ENCODE measurements around the gene PDE3A.

PDE3A gene

GRCh38 chr12:20458011-20458410 lies 89.7 kb downstream of the PDE3A start:
- DNase-seq (ENCODE audit: low spot score): no peak

- no peak for DNase-seq (ENCODE audit: low spot score)
Observed at GRCh38 chr12:20459920-20460319, 91.6 kb downstream of the PDE3A start.

GRCh38 chr12:20460956-20461355 lies 92.6 kb downstream of the PDE3A start:
- DNase-seq (ENCODE audit: low spot score): no peak

GRCh38 chr12:20463913-20464524 lies 95.7 kb downstream of the PDE3A start:
- DNase-seq (ENCODE audit: low spot score): peak; percentile 38

- no peak for DNase-seq (ENCODE audit: low spot score)
Observed at GRCh38 chr12:20469300-20469699, 101.0 kb downstream of the PDE3A start.

GRCh38 chr12:20469756-20470155 lies 101.4 kb downstream of the PDE3A start:
- no peak for DNase-seq (ENCODE audit: low spot score)

GRCh38 chr12:20472102-20472782 lies 103.9 kb downstream of the PDE3A start:
- no peak for DNase-seq (ENCODE audit: low spot score)

GRCh38 chr12:20473133-20473532 lies 104.8 kb downstream of the PDE3A start:
- DNase-seq (ENCODE audit: low spot score): no peak

- DNase-seq (ENCODE audit: low spot score): no peak
Observed at GRCh38 chr12:20474016-20474415, 105.7 kb downstream of the PDE3A start.

- no peak for DNase-seq (ENCODE audit: low spot score)
Observed at GRCh38 chr12:20474443-20474842, 106.1 kb downstream of the PDE3A start.

- no peak for DNase-seq (ENCODE audit: low spot score)
Observed at GRCh38 chr12:20475542-20475941, 107.2 kb downstream of the PDE3A start.

- no peak for DNase-seq (ENCODE audit: low spot score)
Observed at GRCh38 chr12:20476551-20476950, 108.2 kb downstream of the PDE3A start.

- no peak for DNase-seq (ENCODE audit: low spot score)
Observed at GRCh38 chr12:20477255-20477654, 108.9 kb downstream of the PDE3A start.

- DNase-seq (ENCODE audit: low spot score): no peak
Observed at GRCh38 chr12:20477672-20478071, 109.3 kb downstream of the PDE3A start.

GRCh38 chr12:20482491-20483054 lies 114.2 kb downstream of the PDE3A start:
- DNase-seq (ENCODE audit: low spot score): no peak

- DNase-seq (ENCODE audit: low spot score): peak; percentile 29
Observed at GRCh38 chr12:20483776-20484175, 115.4 kb downstream of the PDE3A start.

GRCh38 chr12:20486233-20486632 lies 117.9 kb downstream of the PDE3A start:
- no peak for DNase-seq (ENCODE audit: low spot score)

- DNase-seq (ENCODE audit: low spot score): peak; percentile 34
Observed at GRCh38 chr12:20487519-20487918, 119.2 kb downstream of the PDE3A start.

- DNase-seq (ENCODE audit: low spot score): no peak
Observed at GRCh38 chr12:20489645-20490044, 121.3 kb downstream of the PDE3A start.

GRCh38 chr12:20490213-20490612 lies 121.9 kb downstream of the PDE3A start:
- DNase-seq (ENCODE audit: low spot score): peak; percentile 57

GRCh38 chr12:20491290-20491689 lies 123.0 kb downstream of the PDE3A start:
- DNase-seq (ENCODE audit: low spot score): no peak

- no peak for DNase-seq (ENCODE audit: low spot score)
Observed at GRCh38 chr12:20492251-20492760, 124.0 kb downstream of the PDE3A start.

- no peak for DNase-seq (ENCODE audit: low spot score)
Observed at GRCh38 chr12:20493934-20494333, 125.6 kb downstream of the PDE3A start.

Measured in GM03348 (cell line).